Neural cell (in vitro differentiated cells): Measurements from ENCODE around the gene SIK3.

Experiments
- EP300 ChIP-seq: fragments of 450-650 bp; conservative IDR thresholded peaks from 2 replicates; pipeline ENCODE4 v1.6.1; 2014; ENCODE audit warnings: antibody characterized with exemption, mild to moderate bottlenecking, moderate library complexity; ENCODE audit not compliant: poor library complexity, severe bottlenecking
- EZH2 ChIP-seq: fragments of 200-600, 300-800 bp; shearing (Covaris generic), sonication (generic); IDR thresholded peaks from 2 replicates; pipeline ENCODE4 v1.6.1; 2014; ENCODE audit warnings: antibody characterized with exemption, low read length, borderline replicate concordance, mild to moderate bottlenecking; ENCODE audit not compliant: insufficient read depth, poor library complexity, severe bottlenecking
- MXI1 ChIP-seq: fragments of 450-650 bp; conservative IDR thresholded peaks from 2 replicates; pipeline ENCODE4 v1.6.1; 2014; ENCODE audit warnings: antibody characterized with exemption, mild to moderate bottlenecking; ENCODE audit not compliant: poor library complexity, severe bottlenecking
- POLR2AphosphoS5 ChIP-seq: IDR thresholded peaks from 2 replicates; pipeline ENCODE4 v1.6.1; 2012
- RAD21 ChIP-seq: fragments of 450-650 bp; conservative IDR thresholded peaks from 2 replicates; pipeline ENCODE4 v1.6.1; 2014; ENCODE audit warnings: antibody characterized with exemption, mild to moderate bottlenecking, moderate library complexity
- SMC3 ChIP-seq: fragments of 450-650 bp; conservative IDR thresholded peaks from 2 replicates; pipeline ENCODE4 v1.6.1; 2014; ENCODE audit warnings: antibody characterized with exemption, mild to moderate bottlenecking, moderate library complexity; ENCODE audit not compliant: poor library complexity
- TAF1 ChIP-seq: IDR thresholded peaks from 2 replicates; pipeline ENCODE4 v1.6.1; 2012; ENCODE audit warnings: low read depth
- TF ChIP-seq, protein P1 (sequence below): fragments of 450-650 bp; IDR thresholded peaks from 2 replicates; pipeline ENCODE4 v1.5.1; 2014; ENCODE audit warnings: antibody characterized with exemption, mild to moderate bottlenecking, moderate library complexity; ENCODE audit not compliant: poor library complexity, severe bottlenecking
- TF ChIP-seq, protein P2 (sequence below): IDR thresholded peaks from 2 replicates; pipeline ENCODE4 v1.6.1; 2012; ENCODE audit warnings: borderline replicate concordance

DNA sequence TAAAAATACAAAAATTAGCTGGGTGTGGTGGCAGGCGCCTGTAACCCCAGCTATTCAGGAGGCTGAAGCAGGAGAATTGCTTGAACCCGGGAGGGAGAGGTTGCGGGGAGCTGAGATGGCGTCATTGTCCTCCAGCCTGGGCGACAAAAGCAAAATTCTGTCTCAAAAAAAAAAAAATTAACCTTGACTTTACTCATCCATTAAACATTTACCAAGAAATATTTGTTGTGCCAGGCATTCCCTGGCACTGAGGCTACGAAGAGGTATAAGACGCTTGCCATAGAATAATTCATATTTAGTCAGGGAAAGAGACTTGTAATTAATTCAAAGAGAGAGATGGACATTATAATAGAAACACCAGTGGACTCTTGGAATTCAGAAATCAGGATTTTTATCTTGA lies 32.7 kb upstream of the SIK3 start:
- TF ChIP-seq, protein P1, sequence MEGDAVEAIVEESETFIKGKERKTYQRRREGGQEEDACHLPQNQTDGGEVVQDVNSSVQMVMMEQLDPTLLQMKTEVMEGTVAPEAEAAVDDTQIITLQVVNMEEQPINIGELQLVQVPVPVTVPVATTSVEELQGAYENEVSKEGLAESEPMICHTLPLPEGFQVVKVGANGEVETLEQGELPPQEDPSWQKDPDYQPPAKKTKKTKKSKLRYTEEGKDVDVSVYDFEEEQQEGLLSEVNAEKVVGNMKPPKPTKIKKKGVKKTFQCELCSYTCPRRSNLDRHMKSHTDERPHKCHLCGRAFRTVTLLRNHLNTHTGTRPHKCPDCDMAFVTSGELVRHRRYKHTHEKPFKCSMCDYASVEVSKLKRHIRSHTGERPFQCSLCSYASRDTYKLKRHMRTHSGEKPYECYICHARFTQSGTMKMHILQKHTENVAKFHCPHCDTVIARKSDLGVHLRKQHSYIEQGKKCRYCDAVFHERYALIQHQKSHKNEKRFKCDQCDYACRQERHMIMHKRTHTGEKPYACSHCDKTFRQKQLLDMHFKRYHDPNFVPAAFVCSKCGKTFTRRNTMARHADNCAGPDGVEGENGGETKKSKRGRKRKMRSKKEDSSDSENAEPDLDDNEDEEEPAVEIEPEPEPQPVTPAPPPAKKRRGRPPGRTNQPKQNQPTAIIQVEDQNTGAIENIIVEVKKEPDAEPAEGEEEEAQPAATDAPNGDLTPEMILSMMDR, result no peak
- TF ChIP-seq, protein P2, sequence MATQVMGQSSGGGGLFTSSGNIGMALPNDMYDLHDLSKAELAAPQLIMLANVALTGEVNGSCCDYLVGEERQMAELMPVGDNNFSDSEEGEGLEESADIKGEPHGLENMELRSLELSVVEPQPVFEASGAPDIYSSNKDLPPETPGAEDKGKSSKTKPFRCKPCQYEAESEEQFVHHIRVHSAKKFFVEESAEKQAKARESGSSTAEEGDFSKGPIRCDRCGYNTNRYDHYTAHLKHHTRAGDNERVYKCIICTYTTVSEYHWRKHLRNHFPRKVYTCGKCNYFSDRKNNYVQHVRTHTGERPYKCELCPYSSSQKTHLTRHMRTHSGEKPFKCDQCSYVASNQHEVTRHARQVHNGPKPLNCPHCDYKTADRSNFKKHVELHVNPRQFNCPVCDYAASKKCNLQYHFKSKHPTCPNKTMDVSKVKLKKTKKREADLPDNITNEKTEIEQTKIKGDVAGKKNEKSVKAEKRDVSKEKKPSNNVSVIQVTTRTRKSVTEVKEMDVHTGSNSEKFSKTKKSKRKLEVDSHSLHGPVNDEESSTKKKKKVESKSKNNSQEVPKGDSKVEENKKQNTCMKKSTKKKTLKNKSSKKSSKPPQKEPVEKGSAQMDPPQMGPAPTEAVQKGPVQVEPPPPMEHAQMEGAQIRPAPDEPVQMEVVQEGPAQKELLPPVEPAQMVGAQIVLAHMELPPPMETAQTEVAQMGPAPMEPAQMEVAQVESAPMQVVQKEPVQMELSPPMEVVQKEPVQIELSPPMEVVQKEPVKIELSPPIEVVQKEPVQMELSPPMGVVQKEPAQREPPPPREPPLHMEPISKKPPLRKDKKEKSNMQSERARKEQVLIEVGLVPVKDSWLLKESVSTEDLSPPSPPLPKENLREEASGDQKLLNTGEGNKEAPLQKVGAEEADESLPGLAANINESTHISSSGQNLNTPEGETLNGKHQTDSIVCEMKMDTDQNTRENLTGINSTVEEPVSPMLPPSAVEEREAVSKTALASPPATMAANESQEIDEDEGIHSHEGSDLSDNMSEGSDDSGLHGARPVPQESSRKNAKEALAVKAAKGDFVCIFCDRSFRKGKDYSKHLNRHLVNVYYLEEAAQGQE, result no peak
- no peak for TF ChIP-seq EP300
- no peak for TF ChIP-seq EZH2
- TF ChIP-seq MXI1, result no peak
- TF ChIP-seq POLR2AphosphoS5, result no peak
- no peak for TF ChIP-seq RAD21
- no peak for TF ChIP-seq SMC3
- TF ChIP-seq TAF1, result no peak
